ENCODE results near the gene POLR1E.

DNA sequence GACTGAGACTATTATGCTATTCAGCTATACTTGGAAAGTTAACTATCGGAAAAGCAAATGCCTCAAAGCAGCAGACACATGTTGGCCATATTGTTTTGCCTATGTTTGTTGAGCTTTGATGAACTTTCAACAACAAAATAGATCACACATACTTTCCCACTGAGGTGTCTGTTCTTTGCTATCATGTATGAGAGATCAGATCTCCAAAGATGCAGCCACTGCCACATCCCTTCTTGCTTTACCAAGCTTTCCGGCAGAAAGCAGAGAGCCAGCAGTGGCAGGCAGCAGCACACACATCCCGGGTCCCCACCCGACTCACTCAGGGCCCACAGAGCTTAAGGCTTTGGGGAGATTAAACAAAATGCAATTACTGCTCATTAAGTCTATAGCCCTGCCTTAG, 39.3 kb upstream of the POLR1E start:
- TF ChIP-seq CTCF (IDR thresholded peaks at IDR 0.05; ENCODE audit: low read length) (no peak), EZH2 (optimal IDR thresholded peaks at IDR 0.05; ENCODE audit: low read depth, low read length) (no peak), EZH2phosphoT487 (IDR thresholded peaks at IDR 0.05; ENCODE audit: low read length) (no peak)

Data from MM.1S (cell line).